H1 (cell line): Measurements from ENCODE around the gene SPARCL1. TPM values are rescaled to one million over a fixed set of nuclear protein-coding genes. Genes with fewer than 3 reads are reported as not detected.

Experiments
- MAFK ChIP-seq: IDR thresholded peaks from 2 replicates; pipeline ENCODE4 v1.6.1; 2012; ENCODE audit warnings: low read depth, mild to moderate bottlenecking, improper control_type of control experiment, low read length
- TAF1 ChIP-seq: IDR thresholded peaks from 2 replicates; pipeline ENCODE4 v1.6.1; 2011; ENCODE audit warnings: mild to moderate bottlenecking, low read depth, low read length
- TCF12 ChIP-seq: IDR thresholded peaks from 2 replicates; pipeline ENCODE4 v1.6.1; 2011; ENCODE audit warnings: low read depth, mild to moderate bottlenecking, low read length
- ZNF274 ChIP-seq: IDR thresholded peaks from 2 replicates; pipeline ENCODE4 v1.7.0; 2012; ENCODE audit warnings: low read length, borderline replicate concordance; ENCODE audit errors: extremely low read depth
- polyA plus RNA-seq, 7 experiments: library from polyadenylated mRNA; depleted of rRNA in 3 of 7; stranded (reverse) in 5 of 7; unstranded in 2 of 7; fragments of >200 nt in 5 of 7; fragments of 200-250 nt in 2 of 7; gene quantifications; 1 replicate in 5 of 7; 2 replicates in 1 of 7; 4 replicates in 1 of 7; pipeline versions ENCODE4 v1.2.1 to v1.2.3, GENCODE V29; 2011 to 2013; ENCODE audit warnings: missing spikeins in 2 of 7, mixed read lengths in 2 of 7
- total RNA-seq: library from RNA; stranded (reverse); fragmentation: NEBNext Ultra II Directional; extraction: Animal tissue kit (Norgen Biotek cat#: 25700); gene quantifications from 2 replicates; pipeline ENCODE4 v1.2.1, GENCODE V29; 2021

SPARCL1 gene
- total and polyA plus RNA-seq, 2 of the 8 experiments (the other 6 are each of a cell fraction or from before 2014, with no cell fraction given), result 0.48 to 0.51 TPM

- TF ChIP-seq ZNF274, result no peak
- TF ChIP-seq TAF1, result no peak
- no peak for TF ChIP-seq MAFK
- no peak for TF ChIP-seq TCF12
- TF ChIP-seq, all 59 proteins: peak for 0
These were observed 22.0 kb downstream of the SPARCL1 start (continued) for GRCh38 chr4:87506974-87507701.
